Measurements from ENCODE around the gene NPIPB6.
A peak's percentile ranks its signal among the peaks of the same experiment; 100 is the strongest.
"Not testable (repeated sequence)": the region's sequence is repeated elsewhere in the genome, so short reads cannot be mapped to it uniquely, and the experiment has no call there.

The NPIPB6 gene

GRCh38 chr16:28332632-28333031 is 30.7 kb downstream of the NPIPB6 start:
- H3K27me3 Mint-ChIP-seq; H3K36me3 Mint-ChIP-seq; H3K4me1 Mint-ChIP-seq (ENCODE audit: low read depth); H3K27ac Mint-ChIP-seq; H3K9me3 Mint-ChIP-seq (ENCODE audit: low read depth); H3K4me3 Mint-ChIP-seq: not testable (repeated sequence)

- not testable (repeated sequence) for H3K4me1 Mint-ChIP-seq (ENCODE audit: low read depth); H3K4me3 Mint-ChIP-seq; H3K27ac Mint-ChIP-seq; H3K9me3 Mint-ChIP-seq (ENCODE audit: low read depth); H3K36me3 Mint-ChIP-seq; H3K27me3 Mint-ChIP-seq
Measured at GRCh38 chr16:28330981-28331380, 32.3 kb downstream of the NPIPB6 start.

- not testable (repeated sequence) for H3K27me3 Mint-ChIP-seq; H3K4me1 Mint-ChIP-seq (ENCODE audit: low read depth); H3K36me3 Mint-ChIP-seq; H3K4me3 Mint-ChIP-seq; H3K9me3 Mint-ChIP-seq (ENCODE audit: low read depth); H3K27ac Mint-ChIP-seq
Measured at GRCh38 chr16:28330232-28330631, 33.1 kb downstream of the NPIPB6 start.

- peaks cover 2% of the 10 kb centered on the region for H3K4me1 Mint-ChIP-seq (ENCODE audit: low read depth)
- no peaks in the 10 kb centered on the region for H3K27me3 Mint-ChIP-seq
- H3K27ac Mint-ChIP-seq, result peak overlapping the region; percentile 78
- H3K36me3 Mint-ChIP-seq, result peaks cover 2% of the 10 kb centered on the region
- H3K9me3 Mint-ChIP-seq (ENCODE audit: low read depth), result no peaks in the 10 kb centered on the region
- no peak overlapping the region for H3K4me3 Mint-ChIP-seq
Measured at GRCh38 chr16:28326881-28327610, 36.3 kb downstream of the NPIPB6 start.

- Mint-ChIP-seq H3K4me1 (ENCODE audit: low read depth) (peaks cover 2% of the 10 kb centered on the region), H3K9me3 (ENCODE audit: low read depth) (no peaks in the 10 kb centered on the region), H3K27ac (no peak overlapping the region)
Measured at GRCh38 chr16:28324887-28325279, 38.4 kb downstream of the NPIPB6 start.

GRCh38 chr16:28324235-28324886 is 38.9 kb downstream of the NPIPB6 start:
- Mint-ChIP-seq H3K27me3 (no peaks in the 10 kb centered on the region), H3K27ac (no peak overlapping the region), H3K4me3 (no peak overlapping the region), H3K4me1 (ENCODE audit: low read depth) (peaks cover 2% of the 10 kb centered on the region), H3K36me3 (peaks cover 2% of the 10 kb centered on the region), H3K9me3 (ENCODE audit: low read depth) (no peaks in the 10 kb centered on the region)

More at GRCh38 chr16:28324887-28325279, 38.4 kb downstream of the NPIPB6 start:
- H3K4me3 Mint-ChIP-seq, result no peak overlapping the region
- peaks cover 2% of the 10 kb centered on the region for H3K36me3 Mint-ChIP-seq
- H3K27me3 Mint-ChIP-seq, result no peaks in the 10 kb centered on the region

GRCh38 chr16:28321700-28322411 is 41.5 kb downstream of the NPIPB6 start:
- H3K4me3 Mint-ChIP-seq, result no peak overlapping the region
- H3K9me3 Mint-ChIP-seq (ENCODE audit: low read depth), result no peaks in the 10 kb centered on the region
- peaks cover 1% of the 10 kb centered on the region for H3K36me3 Mint-ChIP-seq
- H3K4me1 Mint-ChIP-seq (ENCODE audit: low read depth), result peaks cover 5% of the 10 kb centered on the region
- H3K27ac Mint-ChIP-seq, result no peak overlapping the region
- H3K27me3 Mint-ChIP-seq, result no peaks in the 10 kb centered on the region

GRCh38 chr16:28320741-28321140 is 42.6 kb downstream of the NPIPB6 start:
- no peaks in the 10 kb centered on the region for H3K27me3 Mint-ChIP-seq
- H3K4me1 Mint-ChIP-seq (ENCODE audit: low read depth), result peaks cover 6% of the 10 kb centered on the region
- no peaks in the 10 kb centered on the region for H3K9me3 Mint-ChIP-seq (ENCODE audit: low read depth)
- H3K4me3 Mint-ChIP-seq, result no peak overlapping the region
- H3K27ac Mint-ChIP-seq, result no peak overlapping the region
- no peaks in the 10 kb centered on the region for H3K36me3 Mint-ChIP-seq

- Mint-ChIP-seq H3K9me3 (ENCODE audit: low read depth) (no peaks in the 10 kb centered on the region), H3K4me3 (no peak overlapping the region), H3K36me3 (no peaks in the 10 kb centered on the region), H3K4me1 (ENCODE audit: low read depth) (peaks cover 9% of the 10 kb centered on the region), H3K27me3 (no peaks in the 10 kb centered on the region), H3K27ac (no peak overlapping the region)
Measured at GRCh38 chr16:28320023-28320561, 43.2 kb downstream of the NPIPB6 start.

- H3K27ac Mint-ChIP-seq, result no peak overlapping the region
Measured at GRCh38 chr16:28319476-28320022, 43.8 kb downstream of the NPIPB6 start.

GRCh38 chr16:28318042-28318744 is 45.1 kb downstream of the NPIPB6 start:
- Mint-ChIP-seq H3K4me3 (no peak overlapping the region), H3K9me3 (ENCODE audit: low read depth) (no peaks in the 10 kb centered on the region), H3K27ac (peak overlapping the region; percentile 43), H3K27me3 (no peaks in the 10 kb centered on the region), H3K36me3 (no peaks in the 10 kb centered on the region), H3K4me1 (ENCODE audit: low read depth) (peaks cover 21% of the 10 kb centered on the region)

More at GRCh38 chr16:28319476-28320022, 43.8 kb downstream of the NPIPB6 start:
- Mint-ChIP-seq H3K9me3 (ENCODE audit: low read depth) (no peaks in the 10 kb centered on the region), H3K4me3 (no peak overlapping the region), H3K4me1 (ENCODE audit: low read depth) (peaks cover 12% of the 10 kb centered on the region), H3K27me3 (no peaks in the 10 kb centered on the region), H3K36me3 (no peaks in the 10 kb centered on the region)

- H3K36me3 Mint-ChIP-seq, result no peaks in the 10 kb centered on the region
- H3K27ac Mint-ChIP-seq, result peak overlapping the region; percentile 70
- H3K9me3 Mint-ChIP-seq (ENCODE audit: low read depth), result no peaks in the 10 kb centered on the region
- no peaks in the 10 kb centered on the region for H3K27me3 Mint-ChIP-seq
- peak overlapping the region; percentile 38 for H3K4me3 Mint-ChIP-seq
- H3K4me1 Mint-ChIP-seq (ENCODE audit: low read depth), result peaks cover 26% of the 10 kb centered on the region
Measured at GRCh38 chr16:28317040-28317880, 46.0 kb downstream of the NPIPB6 start.

- no peaks in the 10 kb centered on the region for H3K36me3 Mint-ChIP-seq
- H3K27me3 Mint-ChIP-seq, result no peaks in the 10 kb centered on the region
- H3K9me3 Mint-ChIP-seq (ENCODE audit: low read depth), result no peaks in the 10 kb centered on the region
- no peak overlapping the region for H3K4me3 Mint-ChIP-seq
- H3K27ac Mint-ChIP-seq, result no peak overlapping the region
- H3K4me1 Mint-ChIP-seq (ENCODE audit: low read depth), result peaks cover 38% of the 10 kb centered on the region
Measured at GRCh38 chr16:28316054-28316453, 47.3 kb downstream of the NPIPB6 start.

GRCh38 chr16:28313587-28313986 is 49.7 kb downstream of the NPIPB6 start:
- Mint-ChIP-seq H3K4me3 (no peak overlapping the region), H3K36me3 (peaks cover 6% of the 10 kb centered on the region), H3K9me3 (ENCODE audit: low read depth) (no peaks in the 10 kb centered on the region), H3K27me3 (no peaks in the 10 kb centered on the region), H3K27ac (no peak overlapping the region), H3K4me1 (ENCODE audit: low read depth) (peaks cover 62% of the 10 kb centered on the region)

All from activated naive CD8-positive, alpha-beta T cell (primary cell).